K562 (cell line): ENCODE measurements around the gene FAM219A.

ENCODE experiments used
- ASH1L ChIP-seq: fragments of 450-650 bp; IDR thresholded peaks from 2 replicates; pipeline ENCODE4 v1.6.1; 2018; ENCODE audit warnings: borderline replicate concordance, mild to moderate bottlenecking, low read depth; ENCODE audit not compliant: partially characterized antibody
- CCAR2 ChIP-seq: fragments of 200-400 bp; formaldehyde crosslinking; IDR thresholded peaks from 2 replicates; pipeline ENCODE4 v1.6.1; 2017; ENCODE audit warnings: mild to moderate bottlenecking, low read depth, low read length
- GABPB1 ChIP-seq: sonication (generic); formaldehyde crosslinking; IDR thresholded peaks from 2 replicates; pipeline ENCODE4 v1.8.0; 2022; ENCODE audit warnings: mild to moderate bottlenecking, missing genetic modification reagents
- JUND ChIP-seq, 2 experiments: IDR thresholded peaks; 2 replicates in 1 of 2; 3 replicates in 1 of 2; pipeline ENCODE4 v1.6.1; 2011; ENCODE audit warnings: borderline replicate concordance in 2 of 2, low read depth in 2 of 2, low read length in 2 of 2, improper control_type of control experiment in 1 of 2, missing biosample characterization in 1 of 2, missing genetic modification characterization in 1 of 2, missing genetic modification reagents in 1 of 2
- KDM1A ChIP-seq, 2 experiments: fragments of 450-650 bp; IDR thresholded peaks; 2 replicates each; pipeline ENCODE4 v1.6.1; 2016; ENCODE audit warnings: mild to moderate bottlenecking in 2 of 2
- NR2F6 ChIP-seq: fragments of 450-650 bp; formaldehyde crosslinking; IDR thresholded peaks from 2 replicates; pipeline ENCODE4 v1.4.0; 2020; ENCODE audit warnings: mild to moderate bottlenecking
- POLR2AphosphoS5 ChIP-seq: IDR thresholded peaks from 2 replicates; pipeline ENCODE4 v1.6.1; 2011; ENCODE audit warnings: mild to moderate bottlenecking, low read depth, low read length, moderate library complexity; ENCODE audit not compliant: control insufficient read depth, insufficient read depth
- RAD21 ChIP-seq, 2 experiments: fragments of 250-450 bp in 1 of 2; fragments of 450-650 bp in 1 of 2; sonication (Bioruptor Pico) in 1 of 2; formaldehyde crosslinking in 1 of 2; IDR thresholded peaks in 1 of 2; conservative IDR thresholded peaks in 1 of 2; 2 replicates each; pipeline versions ENCODE4 v1.4.0 to v1.8.0; 2020 to 2022; ENCODE audit warnings: mild to moderate bottlenecking in 2 of 2, moderate library complexity in 1 of 2
- SMARCA4 ChIP-seq: fragments of 450-650 bp; IDR thresholded peaks from 2 replicates; pipeline ENCODE4 v1.6.1; 2016
- ZNF197 ChIP-seq: fragments of 200-800 bp; sonication (Bioruptor generic); IDR thresholded peaks from 2 replicates; pipeline ENCODE4 v1.6.1; 2016; ENCODE audit warnings: low read depth, missing genetic modification characterization, missing compliant biosample characterization
- TF ChIP-seq, protein P1 (sequence below): fragments of 250-450 bp; sonication (Bioruptor Pico); IDR thresholded peaks from 2 replicates; pipeline ENCODE4 v1.8.0; 2021; ENCODE audit warnings: moderate library complexity, mild to moderate bottlenecking, inconsistent platforms
- TF ChIP-seq, protein P2 (sequence below), 3 experiments: fragments of 200-800 bp in 1 of 3; sonication (Bioruptor generic) in 1 of 3; sonication (generic) in 1 of 3; formaldehyde crosslinking in 1 of 3; IDR thresholded peaks; 2 replicates each; pipeline versions ENCODE4 v1.6.1 to v1.8.0; 2016 to 2022; ENCODE audit warnings: mild to moderate bottlenecking in 2 of 3, missing compliant biosample characterization in 2 of 3, missing genetic modification characterization in 2 of 3, missing genetic modification reagents in 1 of 3

DNA sequence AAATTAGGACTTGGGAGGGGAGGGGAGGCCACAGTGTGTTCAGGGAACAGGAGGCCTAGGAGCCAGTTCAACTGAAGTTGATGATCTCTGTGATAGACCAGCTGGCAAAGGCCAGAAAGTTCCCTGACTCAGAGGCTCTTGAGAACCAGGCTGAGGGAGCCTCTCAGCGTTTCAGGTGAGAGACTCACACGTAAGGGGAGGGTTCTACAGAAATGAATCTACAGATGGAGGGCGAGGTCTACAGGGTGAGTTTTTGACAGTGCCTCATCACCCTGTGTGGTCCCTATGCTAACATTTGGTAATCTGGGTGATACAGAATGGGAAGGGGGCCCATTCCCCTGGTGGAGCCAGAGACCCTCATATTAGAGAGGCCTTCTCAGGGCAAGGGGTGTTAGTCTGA is 32.4 kb upstream of the FAM219A start:
- TF ChIP-seq POLR2AphosphoS5 (no peak), CCAR2 (no peak), ASH1L (no peak), GABPB1 (CRISPR knock-in tag) (no peak), JUND (IDR thresholded peaks at IDR 0.05; ENCODE audit: borderline replicate concordance, low read depth, low read length) (no peak), JUND (tag; IDR thresholded peaks at IDR 0.05; ENCODE audit: borderline replicate concordance, low read depth, low read length) (no peak), ZNF197 (CRISPR knock-in tag) (no peak), SMARCA4 (no peak), RAD21 (CRISPR knock-in tag; conservative IDR thresholded peaks at IDR 0.05 in 1 of 2, IDR thresholded peaks at IDR 0.05 in 1 of 2) (no peak), NR2F6 (CRISPR knock-in tag) (no peak), KDM1A (IDR thresholded peaks at IDR 0.05) (no peak)
- TF ChIP-seq, protein P1, sequence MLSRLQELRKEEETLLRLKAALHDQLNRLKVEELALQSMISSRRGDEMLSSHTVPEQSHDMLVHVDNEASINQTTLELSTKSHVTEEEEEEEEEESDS (CRISPR knock-in tag) = no peak
- TF ChIP-seq, protein P2, sequence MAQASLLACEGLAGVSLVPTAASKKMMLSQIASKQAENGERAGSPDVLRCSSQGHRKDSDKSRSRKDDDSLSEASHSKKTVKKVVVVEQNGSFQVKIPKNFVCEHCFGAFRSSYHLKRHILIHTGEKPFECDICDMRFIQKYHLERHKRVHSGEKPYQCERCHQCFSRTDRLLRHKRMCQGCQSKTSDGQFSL (CRISPR knock-in tag; IDR thresholded peaks at IDR 0.05) = no peak
- TF ChIP-seq, protein P2 (tag; IDR thresholded peaks at IDR 0.05) = no peak
